Skeletal muscle tissue (tissue), 1 donor: ENCODE data around the gene SEC61G. TPM values are rescaled to one million over a fixed set of nuclear protein-coding genes. Genes with fewer than 3 reads are reported as not detected.

ENCODE experiments used
- total RNA-seq: library from RNA; depleted of rRNA; stranded (reverse); fragments of >200 nt; gene quantifications from one replicate; pipeline ENCODE4 v1.2.3, GENCODE V29; 2014

SEC61G gene
- total RNA-seq, 1 donor from 2014 or later = 196 TPM

Other genes starting within 250 kb of the SEC61G start
- not detected for gene VSTM2A, start 216.8 kb downstream of the SEC61G start, total RNA-seq